ENCODE measurements around the gene HMCN1.
"Not testable (repeated sequence)": the region's sequence is repeated elsewhere in the genome, so short reads cannot be mapped to it uniquely, and the experiment has no call there.

Gene HMCN1

DNA sequence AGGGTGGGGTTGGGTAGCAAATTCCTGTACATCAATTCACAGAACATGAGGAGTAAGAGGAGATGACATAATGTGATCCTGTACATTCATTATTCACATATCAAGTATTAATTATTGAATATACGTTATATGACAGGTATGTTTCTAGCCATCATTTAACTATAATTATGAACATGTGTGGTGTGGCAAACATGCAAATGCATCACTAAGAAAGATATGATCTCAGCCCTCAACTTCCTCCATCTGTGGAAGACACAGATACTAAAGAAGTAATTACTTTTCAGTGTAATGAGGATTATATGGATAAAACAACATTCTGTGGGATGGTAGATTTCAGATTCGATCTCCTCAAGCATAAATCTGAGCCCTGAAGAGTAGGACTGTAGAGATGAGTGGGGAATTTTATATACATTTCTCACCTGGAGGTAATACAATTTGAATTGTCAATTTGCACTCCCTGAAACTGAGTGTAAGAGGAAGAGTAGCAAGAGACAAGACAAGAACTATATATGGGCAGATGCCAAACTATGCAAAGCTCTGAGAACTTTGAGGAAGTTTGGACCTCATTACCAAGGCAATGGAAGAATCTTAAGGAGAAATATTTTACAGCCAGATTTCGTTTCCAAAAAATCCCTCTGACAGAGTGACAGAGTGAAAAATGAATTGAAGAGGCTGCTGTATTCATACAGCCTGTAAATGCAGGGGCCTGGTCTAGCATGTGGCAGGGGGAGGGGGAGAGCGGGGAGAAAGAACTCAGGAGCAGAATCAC lies 365.3 kb downstream of the HMCN1 start:
- DNase-seq = no peak

DNA sequence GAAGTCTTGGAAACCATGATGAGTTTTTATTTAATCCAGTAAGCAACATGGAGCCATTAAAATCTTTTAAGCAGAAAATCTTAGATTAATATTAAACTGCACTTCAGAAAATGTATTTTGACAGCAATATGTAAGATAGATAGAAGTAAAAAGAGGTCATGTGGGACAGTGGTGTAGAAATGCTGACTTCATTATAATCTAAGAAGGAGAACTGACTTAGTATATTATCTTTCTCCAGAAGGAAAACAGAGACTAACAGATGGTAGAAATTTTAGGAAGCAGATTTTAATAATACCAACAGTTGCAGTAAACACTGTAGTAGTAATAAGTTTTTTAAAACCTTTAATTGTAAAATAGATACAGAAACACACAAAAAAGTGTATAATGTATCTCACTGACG lies 367.9 kb downstream of the HMCN1 start:
- DNase-seq = no peak

DNA sequence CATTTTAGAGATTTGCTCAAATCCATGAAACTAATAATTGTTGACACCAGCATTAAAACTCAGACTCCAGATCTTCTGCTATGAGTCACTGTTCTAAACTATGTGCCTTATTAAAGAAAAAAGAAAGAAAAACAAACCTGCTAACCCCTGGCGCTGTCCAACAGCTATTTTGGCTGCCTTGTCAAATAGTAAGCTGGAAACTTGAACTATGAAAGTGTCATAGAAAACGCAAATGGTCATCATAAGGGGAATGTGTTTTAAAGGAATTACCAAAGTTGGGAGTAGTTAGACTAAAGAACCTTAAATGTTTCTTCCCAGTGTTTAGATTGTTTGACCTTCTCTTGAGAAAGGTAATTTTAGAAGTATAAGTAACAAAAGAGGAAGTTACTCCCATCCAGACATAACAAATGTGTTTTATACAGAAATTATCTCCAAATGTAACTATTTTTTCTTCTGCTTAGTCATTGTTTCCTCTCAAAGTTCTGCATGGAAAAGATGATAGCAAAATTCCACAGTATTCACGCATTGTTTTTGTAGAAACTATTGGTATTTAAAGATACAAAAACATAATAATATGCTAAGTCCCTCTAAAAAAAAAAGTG lies 368.5 kb downstream of the HMCN1 start:
- DNase-seq = no peak

DNA sequence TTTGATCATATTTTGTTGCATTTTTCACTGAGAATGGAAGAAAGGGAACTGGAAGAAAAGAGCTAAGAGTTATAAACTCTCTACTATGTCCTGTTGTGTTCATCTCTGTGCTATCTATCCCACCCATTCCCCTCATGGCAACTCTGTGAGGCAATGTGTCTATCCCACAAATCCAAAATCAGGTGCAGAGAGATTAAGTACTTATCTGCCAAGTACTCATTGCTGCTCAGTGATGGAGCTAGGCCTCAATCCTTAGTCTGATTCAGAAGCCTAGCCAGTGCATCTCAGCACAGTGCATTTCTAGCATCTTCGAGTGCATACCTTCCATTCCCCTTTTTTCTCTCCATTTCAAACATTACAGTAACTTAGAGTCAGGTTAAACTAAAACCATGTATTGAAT lies 370.3 kb downstream of the HMCN1 start:
- DNase-seq = no peak

DNA sequence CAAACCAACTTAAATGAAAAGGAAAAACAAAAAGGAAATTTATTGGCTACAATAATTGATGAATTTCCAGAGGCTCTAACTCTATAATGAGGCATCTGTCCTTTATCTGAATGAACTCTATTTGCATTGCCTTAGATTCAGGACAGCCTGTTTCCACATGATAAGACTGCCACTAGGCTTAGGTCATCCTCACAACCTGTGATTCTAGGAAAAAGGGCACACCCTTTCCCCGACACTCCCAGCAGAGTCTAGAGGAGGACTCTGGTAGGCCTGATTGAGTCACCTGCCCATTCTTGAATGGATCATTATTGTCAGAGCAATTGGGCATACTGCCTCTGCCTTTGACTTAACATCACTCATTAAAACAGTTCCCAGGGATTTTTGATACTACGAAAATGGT lies 378.1 kb downstream of the HMCN1 start:
- DNase-seq = no peak

DNA sequence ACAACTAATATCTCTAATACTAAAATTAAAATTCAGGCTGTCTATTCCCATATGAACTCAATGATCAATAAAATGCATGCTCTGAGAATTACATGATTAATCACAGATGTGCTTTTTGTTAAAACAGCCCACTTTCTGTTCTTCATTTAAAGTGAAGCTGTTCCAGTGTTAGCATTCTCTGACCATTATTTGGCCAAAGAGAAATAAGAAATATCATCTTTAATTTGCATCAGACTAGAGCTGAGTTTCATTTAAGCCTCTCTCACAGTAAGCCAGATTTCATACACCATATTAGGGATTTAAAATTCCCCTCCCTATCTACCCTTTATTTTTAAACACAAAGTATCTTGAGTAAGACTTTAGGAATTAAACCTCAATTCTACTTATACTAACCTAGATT lies 379.3 kb downstream of the HMCN1 start:
- DNase-seq = no peak

DNA sequence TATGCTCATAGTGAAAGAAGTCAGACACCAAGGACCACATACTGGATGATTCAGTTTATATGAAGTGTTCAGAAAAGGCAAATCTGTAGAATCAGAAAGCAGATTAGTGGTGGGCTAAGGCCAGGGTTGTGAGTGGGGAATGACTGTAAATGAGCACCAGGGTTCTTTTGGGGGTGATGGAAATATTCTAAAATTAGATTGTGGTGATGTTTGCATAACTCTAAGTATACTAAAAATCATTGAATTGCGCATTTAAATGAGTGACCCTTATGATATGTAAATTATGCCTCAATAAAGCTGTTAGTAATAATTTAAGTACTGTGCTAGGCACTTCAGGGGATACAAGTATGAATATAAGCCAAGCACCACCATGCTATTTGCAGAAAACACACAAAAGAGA lies 384.5 kb downstream of the HMCN1 start:
- no peak for DNase-seq

DNA sequence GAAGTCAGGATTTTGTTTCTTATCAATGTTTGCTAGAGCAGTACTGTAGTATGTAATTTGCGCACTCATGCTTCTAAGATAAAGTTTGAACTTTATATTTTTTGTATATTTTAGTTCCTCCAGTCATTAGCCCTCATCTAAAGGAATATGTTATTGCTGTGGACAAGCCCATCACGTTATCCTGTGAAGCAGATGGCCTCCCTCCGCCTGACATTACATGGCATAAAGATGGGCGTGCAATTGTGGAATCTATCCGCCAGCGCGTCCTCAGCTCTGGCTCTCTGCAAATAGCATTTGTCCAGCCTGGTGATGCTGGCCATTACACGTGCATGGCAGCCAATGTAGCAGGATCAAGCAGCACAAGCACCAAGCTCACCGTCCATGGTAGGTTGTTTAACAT lies 388.6 kb downstream of the HMCN1 start:
- DNase-seq = no peak

DNA sequence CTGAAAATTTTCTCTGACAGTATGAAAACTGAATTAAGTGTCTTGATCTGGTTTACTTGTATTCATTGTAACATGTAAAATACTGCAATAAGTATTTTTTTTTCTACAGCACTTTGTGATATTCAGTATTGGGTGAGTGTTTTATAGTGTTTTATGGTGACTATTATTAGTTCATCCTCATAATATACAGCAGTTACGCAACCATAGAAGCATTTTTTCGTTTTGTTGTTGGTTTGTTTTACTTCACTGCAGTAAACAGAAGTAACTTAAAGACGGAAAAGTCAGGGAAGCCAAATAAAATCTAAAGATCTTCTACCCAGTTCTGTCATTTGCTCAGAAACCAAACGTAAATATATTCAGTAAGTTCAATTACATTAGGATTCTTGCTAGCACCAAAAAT lies 390.8 kb downstream of the HMCN1 start:
- no peak for DNase-seq

DNA sequence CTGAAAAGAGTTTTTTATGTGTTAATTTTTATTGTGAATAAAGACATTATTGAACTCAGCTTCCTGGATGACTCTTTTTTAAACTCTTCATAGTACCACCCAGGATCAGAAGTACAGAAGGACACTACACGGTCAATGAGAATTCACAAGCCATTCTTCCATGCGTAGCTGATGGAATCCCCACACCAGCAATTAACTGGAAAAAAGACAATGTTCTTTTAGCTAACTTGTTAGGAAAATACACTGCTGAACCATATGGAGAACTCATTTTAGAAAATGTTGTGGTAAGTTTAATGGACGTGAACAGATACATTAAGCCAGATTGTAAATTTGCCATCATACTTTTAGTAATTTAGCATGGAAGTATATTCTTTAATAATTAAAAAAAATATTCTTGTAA lies 391.3 kb downstream of the HMCN1 start:
- no peak for DNase-seq

DNA sequence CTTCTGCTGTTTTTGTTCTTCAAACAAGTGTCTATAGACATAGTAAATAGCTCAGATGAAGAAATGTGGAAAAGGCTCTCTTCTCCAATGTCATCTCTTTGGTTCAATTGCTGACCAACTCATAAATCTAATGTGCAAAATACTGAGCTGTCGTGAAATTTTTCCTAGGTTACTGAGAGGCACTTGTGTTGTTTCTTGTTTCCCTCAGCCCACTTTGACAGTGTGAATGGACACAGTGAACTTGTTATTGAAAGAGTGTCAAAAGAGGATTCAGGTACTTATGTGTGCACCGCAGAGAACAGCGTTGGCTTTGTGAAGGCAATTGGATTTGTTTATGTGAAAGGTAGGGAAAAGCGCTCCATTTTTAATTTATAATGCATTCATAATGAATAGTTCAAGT lies 395.6 kb downstream of the HMCN1 start:
- no peak for DNase-seq

DNA sequence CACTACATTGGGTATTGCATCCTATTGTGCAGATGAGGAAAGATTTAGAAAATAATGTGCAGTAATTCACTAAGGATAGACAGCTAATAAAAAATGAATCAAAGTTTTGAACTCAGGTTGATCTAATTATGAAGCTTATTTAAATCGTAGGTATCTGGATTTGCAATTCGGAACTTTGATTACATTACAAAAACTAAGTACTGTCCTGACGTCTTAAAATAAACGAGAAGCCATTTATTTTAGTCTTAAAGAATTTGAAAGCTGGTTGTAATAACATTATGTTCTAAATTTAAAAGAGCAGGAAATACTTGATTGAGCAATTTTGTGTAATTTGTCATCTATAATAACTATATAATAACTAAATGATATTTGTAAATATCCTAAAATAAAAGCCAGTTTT lies 404.9 kb downstream of the HMCN1 start:
- DNase-seq = no peak

DNA sequence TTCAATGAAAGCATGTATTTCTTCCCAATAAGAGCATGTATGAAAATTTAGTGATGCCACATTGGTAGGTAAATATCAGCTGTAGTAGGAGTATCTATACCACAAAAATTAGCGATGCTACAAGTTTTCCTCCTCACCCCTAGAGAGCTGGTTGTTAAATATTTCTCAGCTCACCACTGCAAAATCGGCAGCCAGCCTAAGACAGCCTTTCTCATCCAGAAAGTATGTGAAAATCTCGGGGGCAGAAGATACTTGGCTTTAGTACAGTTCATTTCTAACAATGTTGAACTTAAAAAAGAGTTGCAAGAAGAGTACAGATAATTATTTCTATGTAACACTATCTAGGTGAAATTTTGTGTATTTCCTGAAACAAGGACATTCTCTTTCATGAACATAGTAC lies 405.5 kb downstream of the HMCN1 start:
- DNase-seq = no peak

DNA sequence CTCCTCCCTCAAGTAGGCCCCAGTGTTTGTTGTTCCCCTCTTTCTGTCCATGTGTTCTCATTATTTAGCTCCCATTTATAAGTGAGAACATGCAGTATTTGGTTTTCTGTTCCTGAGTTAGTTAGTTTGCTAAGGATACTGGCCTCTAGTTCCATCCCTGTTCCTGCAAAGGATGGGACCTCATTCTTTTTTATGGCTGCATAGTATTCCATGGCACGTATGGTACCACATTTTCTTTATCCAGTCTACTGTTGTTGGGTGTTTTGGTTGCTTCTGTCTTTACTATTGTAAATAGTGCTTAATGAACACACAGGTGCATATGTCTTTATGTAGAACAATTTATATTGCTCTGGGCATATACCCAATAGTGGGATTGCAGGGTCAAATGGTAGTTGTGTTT lies 408.0 kb downstream of the HMCN1 start:
- DNase-seq = no peak

DNA sequence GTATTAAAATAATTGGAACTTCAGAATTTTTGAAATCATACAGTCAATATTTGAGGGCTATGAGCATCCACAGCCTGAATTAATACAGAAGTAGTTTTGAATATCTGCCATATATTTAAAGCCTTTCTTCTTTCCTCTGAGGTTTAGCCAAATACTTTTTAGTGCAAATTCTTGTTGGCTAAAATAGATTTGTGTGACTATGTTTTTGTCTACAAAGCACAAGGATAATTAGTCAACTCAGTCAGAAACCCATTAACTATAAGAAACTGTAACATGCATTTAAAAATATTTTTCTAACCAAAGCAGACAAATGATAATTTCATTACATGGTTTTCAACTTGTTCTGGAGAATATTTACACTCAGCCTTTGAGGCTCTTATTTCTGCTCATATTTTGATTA lies 408.7 kb downstream of the HMCN1 start:
- no peak for DNase-seq

DNA sequence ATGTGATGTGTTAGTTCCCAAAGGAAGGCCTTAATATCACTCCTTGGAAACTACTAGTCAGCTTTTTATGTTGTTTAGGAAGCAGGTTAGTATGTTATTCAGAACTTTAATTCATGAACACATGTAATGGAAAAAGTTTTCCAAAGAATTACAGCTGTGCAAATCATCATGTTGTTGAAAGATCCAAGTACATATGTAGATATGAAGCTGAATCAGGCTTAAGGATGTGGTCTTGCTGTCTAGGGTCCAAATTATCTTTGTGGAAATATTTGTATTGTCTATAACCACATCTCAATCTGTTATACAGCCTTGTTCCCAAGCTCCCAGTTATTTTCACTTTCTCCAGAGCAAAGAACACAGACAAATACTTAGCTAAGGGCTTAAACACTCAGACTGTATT lies 409.3 kb downstream of the HMCN1 start:
- no peak for DNase-seq

DNA sequence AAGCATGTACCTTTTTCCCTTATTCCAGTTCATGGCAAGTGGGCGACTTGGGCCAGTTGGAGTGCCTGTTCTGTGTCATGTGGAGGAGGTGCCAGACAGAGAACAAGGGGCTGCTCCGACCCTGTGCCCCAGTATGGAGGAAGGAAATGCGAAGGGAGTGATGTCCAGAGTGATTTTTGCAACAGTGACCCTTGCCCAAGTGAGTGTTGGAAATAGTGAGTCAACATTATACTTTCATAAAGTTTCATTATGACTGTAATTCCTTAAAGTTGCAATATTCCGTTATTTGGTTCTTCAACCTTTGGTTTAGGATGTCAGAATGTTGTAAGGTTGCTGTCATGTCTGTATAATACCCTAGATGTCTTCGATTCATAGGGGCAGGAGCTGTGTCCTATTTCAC lies 410.3 kb downstream of the HMCN1 start:
- no peak for DNase-seq

DNA sequence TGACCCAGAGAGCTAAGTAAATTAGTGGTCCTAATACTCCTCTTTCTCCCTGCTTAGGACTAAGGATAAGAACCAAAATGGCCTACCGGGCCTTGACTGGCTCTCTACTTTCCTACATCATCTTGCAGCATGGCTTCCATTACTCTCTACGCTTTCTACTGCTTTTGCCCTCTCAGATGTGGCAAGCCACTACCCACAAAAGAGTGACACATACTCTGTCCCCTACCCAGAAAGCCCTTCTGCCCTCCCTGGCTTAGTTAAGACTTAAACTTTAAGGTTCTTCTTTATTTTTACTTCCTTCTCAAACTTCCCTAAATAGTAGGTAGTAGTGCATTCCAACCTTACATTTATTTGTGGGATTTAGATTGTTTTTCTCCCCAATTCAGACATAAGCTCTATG lies 412.8 kb downstream of the HMCN1 start:
- no peak for DNase-seq

DNA sequence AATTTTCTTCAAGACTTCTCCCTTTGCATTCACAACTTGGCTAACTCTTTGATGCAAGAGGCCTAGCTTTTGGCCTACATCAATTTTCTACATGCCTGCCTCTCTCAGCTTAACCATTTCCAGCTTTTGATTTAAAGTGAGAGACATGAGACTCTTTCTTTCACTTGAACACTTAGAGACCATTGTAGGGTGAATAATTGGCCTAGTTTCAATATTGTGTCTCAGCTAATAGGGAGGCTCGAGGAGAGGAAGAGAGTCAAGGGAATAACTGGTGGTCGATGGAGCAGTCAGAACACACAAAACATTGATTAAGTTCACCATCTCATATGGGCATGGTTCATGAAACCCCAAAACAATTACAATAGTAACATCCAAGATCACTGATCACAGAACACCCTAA lies 415.4 kb downstream of the HMCN1 start:
- DNase-seq = no peak

DNA sequence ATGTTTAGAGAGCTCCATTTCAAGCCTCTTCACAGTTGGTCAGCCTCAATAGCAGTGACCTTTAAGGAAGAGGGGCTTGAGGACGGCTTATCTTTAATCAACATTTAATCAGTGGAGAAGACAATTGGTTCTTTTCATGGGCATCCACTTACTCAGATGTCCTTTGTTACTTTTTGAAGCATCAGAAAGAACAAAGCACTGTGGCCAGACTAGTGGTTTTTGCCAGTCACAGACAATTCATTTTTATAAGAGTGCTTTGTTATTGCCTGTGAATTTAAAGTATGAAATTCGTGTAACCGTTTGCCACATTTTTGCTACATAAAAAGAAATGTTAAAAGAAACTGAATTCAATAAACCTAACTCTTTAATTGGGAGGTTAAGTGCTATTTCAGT lies 418.0 kb downstream of the HMCN1 start:
- no peak for DNase-seq

DNA sequence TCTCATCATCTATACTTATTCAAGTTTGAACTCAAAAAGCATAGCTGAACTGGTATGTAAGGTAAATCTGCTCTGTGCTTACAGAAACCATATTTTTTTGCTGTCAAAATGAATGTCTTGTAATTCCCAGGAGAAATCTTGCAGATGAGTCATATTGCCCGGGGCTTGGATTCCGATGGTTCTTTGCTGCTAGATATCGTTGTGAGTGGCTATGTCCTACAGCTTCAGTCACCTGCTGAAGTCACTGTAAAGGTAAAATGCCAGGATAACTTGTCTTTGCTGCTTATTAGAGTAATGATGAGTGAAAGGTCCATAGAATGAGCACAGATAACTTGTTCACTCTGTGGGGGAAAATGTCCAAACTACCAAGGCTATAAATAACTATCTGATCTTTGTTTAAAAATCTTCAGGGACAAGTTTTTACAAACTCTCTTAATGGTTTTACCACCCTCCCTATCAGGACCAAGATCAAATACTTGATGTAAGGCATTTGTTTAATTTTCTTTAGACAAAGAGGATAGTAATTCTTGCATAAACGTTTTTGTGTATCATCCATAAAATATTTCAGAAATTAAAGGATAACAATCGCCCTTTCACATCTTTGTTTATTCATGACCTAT lies 418.5 kb downstream of the HMCN1 start:
- DNase-seq = no peak

DNA sequence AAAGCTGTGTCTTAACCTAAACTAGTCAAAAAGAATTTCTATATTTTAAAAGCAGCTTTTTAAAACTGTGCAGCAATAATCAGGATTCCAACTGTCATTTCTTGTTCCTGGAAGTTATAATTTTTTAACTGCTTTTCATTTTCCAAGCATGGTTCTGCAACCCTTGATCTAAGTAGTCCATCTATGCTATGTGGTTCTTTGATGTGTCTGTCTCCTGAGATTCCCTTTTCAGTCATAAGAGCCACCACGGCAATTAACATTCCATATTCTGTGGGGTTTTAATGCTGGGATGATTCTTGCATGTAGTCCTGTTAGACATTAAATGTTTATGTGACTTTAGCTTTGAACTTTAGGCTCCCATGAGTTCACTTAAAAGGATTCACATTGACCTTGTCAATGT lies 420.5 kb downstream of the HMCN1 start:
- no peak for DNase-seq

DNA sequence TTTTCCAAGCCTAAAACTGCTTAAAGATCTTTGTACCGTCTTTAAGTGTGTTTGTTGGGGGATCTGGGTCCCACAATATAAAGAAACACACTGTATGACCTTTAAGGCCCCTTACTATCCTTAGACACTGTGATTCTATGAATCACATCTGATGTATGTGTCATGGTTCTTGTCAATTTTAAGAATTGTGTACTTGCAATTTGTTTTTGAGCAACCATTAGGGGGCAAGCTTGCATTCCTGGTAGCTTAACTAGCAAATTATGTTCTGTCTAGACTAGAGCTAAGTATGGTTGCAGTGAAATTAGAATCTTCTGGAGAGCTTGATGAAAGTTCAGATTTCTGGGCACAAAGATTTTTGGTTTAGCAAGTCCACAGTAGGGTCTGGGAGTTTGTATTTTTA lies 421.4 kb downstream of the HMCN1 start:
- DNase-seq = no peak

DNA sequence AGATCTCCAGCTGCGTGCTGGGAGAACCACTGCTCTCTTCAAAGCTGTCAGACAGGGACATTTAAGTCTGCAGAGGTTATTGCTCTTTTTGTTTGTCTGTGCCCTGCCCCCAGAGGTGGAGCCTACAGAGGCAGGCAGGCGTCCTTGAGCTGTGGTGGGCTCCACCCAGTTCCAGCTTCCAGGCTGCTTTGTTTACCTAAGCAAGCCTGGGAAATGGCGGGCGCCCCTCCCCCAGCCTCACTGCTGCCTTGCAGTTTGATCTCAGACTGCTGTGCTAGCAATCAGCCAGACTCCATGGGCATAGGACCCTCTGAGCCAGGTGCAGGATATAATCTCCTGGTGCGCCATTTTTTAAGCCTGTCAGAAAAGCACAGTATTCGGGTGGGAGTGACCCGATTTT lies 428.7 kb downstream of the HMCN1 start:
- DNase-seq = not testable (repeated sequence)

DNA sequence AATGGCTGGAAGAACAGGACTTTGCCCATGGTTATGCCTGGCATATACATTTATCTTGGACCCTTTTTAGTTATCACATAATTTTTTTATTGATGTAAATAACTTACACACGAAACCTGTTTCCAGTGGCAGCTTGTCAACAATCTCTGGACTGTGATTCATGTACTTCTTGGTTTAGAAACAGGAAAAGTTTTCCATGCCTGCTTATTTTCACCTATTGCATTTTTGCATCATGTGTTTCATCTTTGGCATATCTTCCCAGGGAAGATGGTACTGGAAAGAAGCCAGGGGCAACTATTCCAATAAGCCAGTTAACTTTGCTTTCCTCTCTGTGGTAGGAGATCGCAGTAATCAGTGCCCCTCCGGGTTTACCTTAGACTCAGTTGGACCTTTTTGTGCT lies 430.6 kb downstream of the HMCN1 start:
- no peak for DNase-seq

All from activated CD8-positive, alpha-beta memory T cell treated with anti-CD3 and anti-CD28 coated beads, Interleukin-2, amount 50 U/mL, for 4 hours (primary cell).